ENCODE results near the gene KCNB1.

The KCNB1 gene

DNA sequence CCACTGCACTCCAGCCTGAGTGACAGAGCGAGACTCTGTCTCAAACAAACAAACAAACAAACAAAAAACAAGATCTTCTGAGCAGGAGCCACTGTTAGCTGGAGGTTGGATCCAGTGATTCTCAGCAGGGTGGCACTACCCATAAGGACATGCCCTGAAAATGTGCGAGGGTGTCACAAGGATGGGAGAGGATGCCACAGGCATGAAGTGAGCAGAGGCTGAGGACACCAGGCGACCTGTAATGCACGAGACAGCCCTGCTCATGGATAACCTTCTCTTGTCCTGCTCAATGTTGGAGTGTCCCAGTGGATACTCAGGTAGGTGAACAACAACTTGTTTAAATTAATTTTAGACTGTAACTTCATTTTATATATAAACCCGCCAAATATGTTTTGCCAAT lies 76.8 kb downstream of the KCNB1 start:
- no peak for DNase-seq

DNA sequence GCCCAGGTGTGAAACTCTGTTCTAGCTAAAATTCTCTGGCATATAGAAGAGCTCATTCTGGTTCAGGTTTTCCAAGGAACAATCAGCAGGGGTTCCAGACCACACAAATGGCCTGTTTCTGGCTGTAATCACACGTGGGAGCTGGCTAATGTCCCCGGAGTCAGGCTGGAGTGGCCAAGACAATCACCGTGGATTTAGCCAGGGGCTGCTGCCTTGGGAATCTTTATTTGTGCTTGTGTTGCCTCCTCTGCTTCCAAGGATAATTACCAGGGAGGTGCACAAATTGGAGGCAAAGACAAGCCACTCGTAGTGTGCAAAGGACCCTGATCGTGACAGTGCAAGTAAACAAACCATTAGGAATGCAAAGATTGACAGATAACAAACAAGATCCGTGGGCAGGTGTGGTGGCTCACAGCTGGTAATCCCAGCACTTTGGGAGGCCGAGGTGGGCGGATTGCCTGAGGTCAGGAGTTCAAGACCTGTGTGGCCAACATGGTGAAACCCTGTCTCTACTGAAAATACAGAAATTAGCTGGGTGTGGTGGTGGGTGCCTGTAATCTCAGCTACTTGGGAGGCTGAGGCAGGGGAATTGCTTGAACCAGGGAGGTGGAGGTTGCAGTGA lies 77.3 kb downstream of the KCNB1 start:
- no peak for DNase-seq

DNA sequence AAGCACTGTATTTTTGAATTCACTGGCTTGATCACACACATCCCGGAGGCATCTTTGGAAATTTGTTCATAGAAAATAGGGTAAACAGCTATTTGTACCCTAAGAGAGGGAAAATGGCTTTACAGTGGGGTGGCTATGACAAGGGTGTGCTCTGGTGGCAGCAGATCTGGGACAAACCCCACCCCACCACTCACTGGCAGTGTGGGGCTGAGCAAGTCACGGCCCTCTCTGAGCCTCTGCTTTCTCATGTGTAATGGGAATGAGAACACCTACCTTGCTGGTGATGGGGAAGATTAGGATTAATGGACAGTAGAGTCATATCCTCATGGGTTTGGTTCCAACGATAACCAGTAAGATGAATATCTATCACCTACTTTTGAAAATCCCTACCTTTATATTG lies 78.0 kb downstream of the KCNB1 start:
- no peak for DNase-seq

DNA sequence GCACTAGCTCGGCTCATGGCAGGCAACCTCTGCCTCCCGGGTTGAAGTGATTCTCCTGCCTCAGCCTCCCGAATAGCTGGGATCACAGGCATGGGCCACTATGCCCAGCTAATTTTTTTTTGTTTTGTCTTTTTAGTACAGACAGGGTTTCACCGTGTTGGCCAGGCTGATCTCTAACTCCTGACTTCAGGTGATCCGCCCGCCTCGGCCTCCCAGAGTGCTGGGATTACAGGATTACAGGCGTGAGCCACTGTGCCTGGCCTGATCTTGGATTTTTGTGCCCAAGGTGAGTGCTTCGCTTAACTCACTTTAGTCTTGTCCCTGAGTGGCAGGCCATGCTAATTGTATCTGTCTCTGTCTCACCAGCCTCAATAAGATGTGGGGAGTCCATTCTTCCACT lies 78.6 kb downstream of the KCNB1 start:
- DNase-seq, result no peak

DNA sequence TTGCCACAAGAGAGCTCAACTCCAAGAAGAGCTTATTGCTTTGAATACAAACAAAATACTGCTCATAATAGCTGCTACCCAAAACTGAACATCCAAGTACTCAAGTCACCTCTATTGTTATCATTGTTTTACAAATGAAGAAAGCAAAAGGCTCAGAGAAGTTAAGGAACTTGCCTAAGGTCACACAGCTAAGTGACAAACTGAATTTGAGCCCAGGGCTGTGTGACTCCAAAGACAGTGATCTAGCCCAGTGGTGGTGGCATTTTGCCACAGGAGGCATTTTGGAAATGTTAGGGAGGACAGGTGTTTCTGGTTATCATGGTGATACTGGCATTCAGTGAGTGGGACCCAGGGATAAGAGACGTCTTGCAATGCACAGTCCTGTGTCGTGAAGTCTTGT lies 79.5 kb downstream of the KCNB1 start:
- no peak for DNase-seq

DNA sequence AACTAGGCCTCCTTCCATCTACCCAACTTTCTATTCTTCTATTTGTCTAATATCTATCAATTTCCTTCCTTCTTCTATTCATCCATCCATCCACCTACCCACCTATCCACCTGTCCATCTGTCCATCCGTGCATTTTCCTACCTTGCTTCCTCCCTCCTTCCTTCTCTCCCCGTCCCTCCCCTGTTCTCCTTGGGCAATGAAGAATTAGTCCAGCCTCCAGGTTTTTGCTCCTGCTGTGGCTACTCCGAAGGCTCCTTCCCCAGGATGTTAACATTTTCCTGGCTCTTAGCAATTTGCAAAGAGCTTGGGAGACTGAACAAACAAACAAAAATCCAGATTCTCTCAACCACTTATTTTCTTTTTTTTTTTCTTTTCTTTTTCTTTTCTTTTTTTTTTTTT lies 81.6 kb downstream of the KCNB1 start:
- no peak for DNase-seq

DNA sequence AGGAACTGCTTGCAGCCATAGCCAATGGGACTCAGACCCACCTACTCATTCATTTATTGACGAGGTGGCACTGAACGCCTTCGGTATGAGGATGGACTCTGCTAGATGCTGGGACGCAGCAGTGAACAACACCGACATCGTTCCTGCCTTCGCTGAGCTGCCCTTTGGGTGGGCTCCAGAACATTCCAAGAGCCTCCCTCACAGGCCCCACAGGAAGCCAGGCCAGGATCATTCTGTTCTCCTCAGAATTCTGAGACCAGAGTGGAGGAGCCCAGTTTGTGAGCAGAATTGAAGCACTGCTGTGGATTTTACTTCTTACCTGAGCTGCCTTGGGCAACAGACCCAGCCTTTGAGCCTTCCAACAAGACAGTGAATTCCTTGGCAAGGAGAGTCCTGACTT lies 82.1 kb downstream of the KCNB1 start:
- no peak for DNase-seq

DNA sequence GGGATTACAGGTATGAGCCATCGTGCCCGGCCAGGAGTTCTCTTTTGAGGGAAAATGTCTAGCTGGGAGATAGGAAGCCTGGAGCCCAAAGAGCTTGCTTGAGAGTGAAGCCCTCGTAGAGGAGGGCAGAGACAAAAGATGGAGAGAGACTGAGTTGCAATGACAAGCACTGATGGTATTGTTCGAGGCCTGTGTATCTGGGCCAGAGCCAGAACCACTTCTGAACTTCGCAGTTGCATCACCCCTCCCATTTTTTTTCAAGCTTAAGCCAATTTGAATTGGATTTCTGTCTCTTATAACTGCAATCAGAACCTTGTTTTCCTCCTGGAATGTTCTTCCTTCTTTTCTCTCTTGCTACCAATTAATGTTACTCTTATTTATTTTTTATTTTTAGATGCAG lies 83.1 kb downstream of the KCNB1 start:
- DNase-seq, result peak; percentile 59

DNA sequence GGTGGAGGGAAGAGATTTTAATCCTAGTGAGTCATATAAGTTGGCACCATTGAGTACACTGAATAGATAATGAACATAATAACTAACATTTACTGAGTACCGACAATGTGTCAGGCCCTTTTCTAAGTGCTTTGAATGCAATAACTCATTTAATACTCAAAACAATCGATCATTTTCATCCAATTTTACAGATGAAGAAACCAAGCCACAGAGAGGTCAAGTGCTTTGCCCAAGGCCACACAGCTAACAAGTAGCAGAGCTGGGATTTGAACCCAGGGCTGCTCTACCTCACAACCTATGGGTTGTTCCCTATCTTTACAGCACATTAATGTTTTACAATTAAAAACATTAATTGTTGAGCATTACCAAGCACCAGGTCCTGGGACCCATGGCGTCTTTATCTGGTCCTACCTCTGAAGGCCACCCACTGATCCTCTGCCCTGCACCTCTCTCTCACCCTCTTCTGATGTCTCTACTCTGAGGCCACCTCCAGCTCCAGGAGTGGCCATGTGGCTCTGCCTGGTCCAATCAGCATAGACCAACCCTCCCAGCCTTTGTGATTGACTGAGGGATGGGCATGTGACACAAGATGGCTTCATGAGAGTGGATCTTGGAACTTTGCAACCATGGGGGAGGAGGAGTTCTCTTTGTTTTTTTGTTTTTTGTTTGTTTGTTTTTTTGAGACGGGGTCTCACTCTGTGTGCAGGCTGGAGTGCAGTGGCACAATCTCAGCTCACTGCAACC lies 83.9 kb downstream of the KCNB1 start:
- no peak for DNase-seq

DNA sequence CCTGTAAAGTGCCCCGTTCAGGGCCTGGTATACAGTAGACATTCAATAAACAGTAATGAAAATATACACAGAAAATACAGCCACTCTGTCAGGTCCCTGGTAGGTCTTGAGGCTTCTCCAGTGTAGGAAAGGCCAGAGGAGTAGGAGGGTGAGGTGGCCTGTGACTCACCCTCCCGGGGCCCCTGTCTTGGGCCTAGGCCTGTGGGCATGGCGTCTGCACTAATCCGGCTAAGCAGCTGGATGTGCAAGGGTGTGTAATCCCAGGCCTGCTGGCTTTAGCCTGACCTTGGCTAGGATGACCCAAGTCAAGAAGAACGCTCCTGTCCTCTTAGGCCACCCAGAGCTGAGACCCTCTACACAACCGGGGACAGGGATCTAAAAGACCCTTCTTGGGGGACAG lies 84.9 kb downstream of the KCNB1 start:
- no peak for DNase-seq

DNA sequence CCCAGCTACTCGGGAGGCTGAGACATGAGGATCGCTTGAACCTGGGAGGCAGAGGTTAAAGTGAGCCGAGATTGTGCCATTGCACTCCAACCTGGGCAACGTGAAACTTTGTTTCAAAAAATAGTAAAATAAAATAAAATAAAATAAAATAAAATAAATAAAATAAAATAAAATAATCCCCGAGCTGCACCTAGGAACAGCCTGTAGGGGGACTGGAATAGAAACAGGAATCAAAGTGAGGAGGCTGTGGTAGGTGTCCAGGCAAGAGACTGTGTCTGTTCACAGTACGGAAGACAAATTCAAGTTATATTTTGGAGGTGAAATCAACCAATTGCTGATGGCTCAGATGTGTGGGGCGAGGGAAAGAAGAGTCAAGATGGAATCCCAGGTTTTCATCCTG lies 86.2 kb downstream of the KCNB1 start:
- DNase-seq, result no peak

DNA sequence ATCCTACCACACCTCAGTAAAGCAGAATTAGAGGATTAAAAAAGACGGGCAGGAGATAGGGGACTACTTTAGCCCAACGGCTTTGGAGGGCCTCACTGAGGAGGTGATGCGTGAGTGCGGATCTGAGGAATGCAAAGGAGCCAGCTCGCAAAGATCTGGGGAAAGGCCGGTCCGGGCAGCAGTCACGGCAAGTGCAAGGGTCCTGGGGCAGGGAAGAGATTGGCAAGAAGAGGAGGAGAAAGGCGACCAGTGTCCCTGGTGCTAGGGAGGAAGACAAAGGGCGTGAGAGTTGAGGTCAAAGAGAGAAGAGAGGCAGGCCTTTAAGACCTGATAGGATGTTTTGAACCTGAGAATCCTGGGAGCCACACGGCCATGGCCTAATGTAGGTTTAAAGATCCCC lies 86.8 kb downstream of the KCNB1 start:
- no peak for DNase-seq

DNA sequence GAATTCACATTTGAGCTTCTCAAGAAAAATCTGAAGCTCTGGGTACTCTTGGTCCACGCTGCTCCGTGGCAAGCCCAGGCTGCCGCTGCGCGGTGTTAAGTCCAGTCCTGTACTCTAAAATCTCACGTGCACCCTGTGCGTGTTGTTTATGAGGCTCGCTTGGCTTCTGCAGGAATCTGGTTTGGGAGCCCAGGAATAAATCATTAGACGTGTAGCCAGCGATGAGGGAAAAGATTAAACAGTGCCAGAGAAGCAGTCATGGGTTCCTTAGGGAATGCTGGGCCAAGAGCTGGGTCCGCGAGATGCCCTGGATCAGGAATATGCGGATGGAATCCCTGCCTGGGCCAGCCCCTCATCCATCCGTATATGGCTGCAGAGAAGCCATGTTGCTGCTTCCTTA lies 87.3 kb downstream of the KCNB1 start:
- no peak for DNase-seq

DNA sequence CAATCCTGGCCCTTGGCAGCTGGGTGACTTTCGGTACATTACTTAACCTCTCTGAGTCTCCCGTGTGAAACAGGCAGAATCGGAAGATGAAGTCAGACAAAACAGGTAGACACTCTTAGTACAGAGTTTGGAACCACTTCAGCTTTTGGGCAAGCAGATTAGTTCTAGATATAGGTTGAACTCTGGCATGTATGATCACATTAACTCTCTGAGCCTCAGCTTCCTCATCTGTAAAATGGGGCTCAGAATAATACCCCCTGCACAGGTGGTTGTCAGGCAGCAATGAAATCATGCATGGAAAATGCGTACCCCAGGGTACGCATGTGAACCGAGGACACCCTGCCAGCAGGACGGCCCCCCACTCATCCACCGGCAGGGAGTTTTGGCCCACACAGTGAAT lies 87.7 kb downstream of the KCNB1 start:
- no peak for DNase-seq

DNA sequence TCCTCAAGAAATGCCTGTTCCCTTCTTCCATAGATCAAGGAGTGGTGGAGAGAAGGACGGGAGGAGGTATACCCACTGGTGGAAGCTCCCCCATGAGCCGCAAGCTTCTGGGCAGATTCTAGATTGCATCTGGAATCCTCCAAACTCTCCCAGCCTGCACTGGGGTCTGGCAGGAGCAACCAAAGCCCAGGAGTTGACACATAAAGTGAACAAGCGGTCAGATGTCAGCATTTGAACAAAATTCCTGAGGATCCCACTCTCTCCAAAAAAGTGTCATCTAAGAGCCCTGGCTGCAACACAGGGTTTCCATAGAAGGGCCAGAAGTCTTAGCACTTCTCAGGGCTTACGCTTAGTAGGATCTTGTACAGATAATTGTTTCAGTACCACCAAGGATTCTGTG lies 88.2 kb downstream of the KCNB1 start:
- DNase-seq, result no peak

DNA sequence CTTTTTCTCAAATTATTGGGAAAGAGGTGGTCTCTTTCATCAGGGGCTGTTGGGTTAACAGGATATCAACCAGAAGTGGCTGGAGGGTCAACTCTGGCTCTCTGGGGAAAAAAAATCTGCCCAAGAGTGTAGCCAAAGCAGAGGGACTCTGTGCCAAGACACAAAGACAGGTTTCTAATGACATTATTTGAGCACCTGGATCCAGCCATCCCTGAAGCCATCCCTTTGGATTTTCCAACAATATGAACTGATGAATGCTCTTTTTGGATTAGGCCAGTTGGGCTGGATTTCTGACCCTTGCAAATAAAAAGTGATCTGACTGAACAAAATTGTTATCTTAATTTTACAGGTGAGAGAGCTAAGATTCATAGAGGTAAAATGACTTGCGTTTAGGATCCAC lies 88.7 kb downstream of the KCNB1 start:
- no peak for DNase-seq

DNA sequence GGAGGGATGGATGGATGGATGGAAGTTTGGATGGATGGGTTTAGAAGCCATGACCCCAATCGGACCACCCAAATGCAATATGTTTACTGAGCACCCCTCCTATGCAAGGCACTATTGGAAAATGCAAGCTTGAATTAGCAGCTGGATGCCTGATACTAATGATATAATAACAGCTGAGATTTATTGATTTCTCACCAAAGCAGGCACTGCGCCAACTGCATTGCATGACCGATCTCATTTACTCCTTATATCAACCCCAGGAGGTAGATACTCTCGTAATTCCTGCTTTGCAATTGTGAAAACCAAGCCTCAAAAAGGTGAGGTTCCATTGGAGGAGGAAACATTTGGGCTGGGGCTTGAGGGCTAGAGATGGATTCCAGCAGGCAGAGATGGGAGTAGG lies 89.7 kb downstream of the KCNB1 start:
- no peak for DNase-seq

DNA sequence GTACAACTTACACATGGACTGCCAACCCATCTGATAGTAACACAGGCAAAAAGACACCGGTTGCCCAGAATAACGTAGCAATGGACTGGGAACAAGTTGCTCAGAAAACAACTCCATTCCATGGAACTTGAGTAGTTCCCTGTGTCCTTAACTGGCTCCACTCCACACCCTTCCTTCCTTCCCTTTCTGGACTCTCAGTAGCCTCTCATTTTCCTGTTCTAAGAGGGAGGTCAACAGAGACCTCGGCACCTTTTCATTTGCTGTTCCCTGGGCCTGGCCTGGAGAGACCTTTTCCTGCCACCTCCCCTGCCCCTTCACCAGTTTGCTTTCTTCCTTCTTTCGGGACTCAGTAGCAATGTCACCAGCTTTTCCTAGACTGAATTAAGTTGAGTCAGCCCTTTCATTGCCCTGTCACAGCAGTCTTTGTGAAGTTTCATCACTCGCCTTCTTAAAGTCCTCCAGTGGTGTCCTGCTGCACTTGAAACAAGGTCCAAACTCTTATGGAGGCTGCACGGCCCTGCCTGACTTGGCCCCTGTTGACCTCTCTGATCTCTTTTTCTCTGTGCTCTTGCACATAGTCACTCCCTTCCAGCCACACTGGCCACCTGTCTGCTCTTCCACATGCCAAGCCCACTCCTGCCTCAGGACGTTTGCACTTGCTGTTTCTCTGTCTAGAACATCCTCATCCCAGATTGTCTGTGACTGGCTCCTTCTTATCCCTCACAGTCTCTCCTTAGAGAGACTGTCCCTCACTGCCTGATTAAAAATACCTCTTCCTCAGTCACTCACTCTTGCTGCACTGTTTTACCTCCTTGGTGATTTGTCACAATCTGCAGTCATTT lies 90.8 kb downstream of the KCNB1 start:
- DNase-seq, result no peak

DNA sequence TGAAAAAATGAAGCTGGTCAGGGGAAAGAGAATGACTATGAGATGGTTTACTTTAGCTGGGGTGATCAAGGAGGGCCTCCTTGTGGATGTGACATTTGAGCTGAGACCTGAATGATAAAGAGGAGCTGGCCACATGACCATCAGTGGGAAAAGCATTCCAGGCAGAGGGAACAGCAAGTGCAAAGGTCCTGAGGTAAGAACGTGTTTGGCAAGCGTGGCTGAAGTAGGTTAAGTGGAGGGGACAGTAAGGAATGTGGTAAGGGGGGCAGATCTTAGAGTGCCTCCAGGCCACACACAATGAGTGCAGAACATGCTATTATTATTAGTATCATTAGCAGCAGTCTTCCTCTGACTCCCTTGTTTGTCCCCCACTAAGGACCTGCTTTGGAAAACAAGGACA lies 92.6 kb downstream of the KCNB1 start:
- DNase-seq, result no peak

DNA sequence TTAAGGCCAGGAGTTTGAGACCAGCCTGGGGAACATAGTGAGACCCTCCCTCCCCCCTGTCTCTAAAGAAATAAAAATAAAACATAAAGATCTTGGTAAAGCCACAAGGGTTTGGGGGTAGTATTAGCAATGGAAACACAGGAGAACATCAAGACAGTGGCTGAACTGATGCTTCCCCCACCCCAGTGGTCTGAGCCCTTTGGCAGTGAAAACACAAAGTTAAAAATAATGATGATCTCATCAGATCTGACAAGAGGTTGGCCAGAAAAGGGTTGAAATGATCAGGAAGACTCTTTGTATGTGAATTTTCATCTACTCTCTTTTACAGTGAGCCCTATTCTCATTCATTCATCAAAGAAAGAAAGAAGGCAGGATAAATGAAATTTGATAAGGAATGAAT lies 93.7 kb downstream of the KCNB1 start:
- DNase-seq, result no peak

DNA sequence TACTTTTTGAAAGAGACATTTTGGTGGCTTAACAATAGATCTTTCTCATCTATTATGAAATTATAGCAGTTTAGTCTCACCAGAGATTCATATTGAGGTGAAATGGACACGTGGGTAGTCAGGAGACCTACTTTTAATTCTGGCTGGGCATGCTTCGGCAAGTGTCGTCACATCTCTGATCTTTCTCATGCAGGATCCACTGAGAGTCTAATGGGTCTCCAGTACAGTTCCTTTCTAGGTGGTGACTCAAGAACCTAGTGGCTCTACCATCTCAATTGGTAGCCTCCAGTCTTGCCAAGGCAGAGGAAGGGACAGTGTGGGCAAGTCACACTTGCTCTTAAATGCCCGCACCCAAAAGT lies 94.9 kb downstream of the KCNB1 start:
- DNase-seq, result no peak

DNA sequence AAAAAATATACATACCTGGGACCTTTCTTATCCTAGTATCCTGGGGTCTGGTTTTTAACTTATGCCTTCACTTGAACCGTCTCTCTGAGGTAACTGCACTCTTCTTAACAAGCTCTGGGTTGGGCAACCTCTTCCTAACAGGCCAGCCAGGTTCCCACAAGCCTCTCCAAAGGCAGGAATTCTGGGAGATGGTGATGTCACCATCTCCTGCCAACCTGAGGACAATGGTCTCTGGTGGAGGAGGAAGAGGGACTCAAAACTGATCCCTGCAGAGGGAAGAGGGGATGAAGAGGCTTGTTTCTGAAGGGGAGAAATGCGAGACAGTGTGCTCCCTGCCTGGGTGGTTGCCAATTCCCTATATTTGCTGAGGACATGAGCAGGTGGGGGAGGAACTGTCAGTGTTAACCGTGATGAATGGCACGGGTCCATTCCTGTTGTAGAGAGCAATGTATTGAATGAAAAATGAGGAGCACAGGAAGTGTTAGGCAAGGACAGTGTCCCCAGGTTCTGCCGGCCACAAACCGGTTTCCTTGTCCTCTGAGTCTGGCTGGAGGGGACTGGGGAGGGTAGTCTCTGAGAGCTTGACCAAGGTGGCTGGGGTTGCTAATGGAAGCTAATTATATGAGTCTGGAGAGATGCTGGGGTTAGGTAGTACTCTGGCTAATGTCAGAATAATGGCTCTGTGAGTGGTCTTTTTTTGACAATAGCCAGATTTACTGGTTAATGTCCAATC lies 95.5 kb downstream of the KCNB1 start:
- peak; percentile 97 for DNase-seq

DNA sequence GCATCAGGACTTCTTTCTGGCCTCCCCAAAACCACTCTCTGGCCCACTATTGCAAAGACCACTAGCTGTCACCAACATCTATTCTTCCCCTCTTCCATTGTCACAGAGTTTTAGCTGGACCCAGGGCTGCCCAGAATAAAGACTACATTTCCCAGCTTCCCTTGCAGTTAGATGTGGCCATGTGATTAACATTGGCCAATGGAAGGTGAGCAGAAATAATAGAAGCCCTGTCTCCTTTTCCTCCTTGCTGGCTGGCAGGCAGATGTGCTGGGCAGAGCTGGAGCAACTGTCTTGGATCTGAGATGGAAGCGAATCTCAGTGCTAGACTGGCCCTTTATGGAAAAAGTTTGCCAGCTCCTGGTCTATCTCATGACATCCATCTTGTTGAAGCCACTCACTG lies 97.0 kb downstream of the KCNB1 start:
- peak; percentile 35 for DNase-seq

Measured in NCI-H2029 treated with DMSO at 0.1 percent for 48 hours (cell line).